SK-N-SH (cell line): Measurements from ENCODE around the gene CASP5. TPM values are rescaled to one million over a fixed set of nuclear protein-coding genes. Genes with fewer than 3 reads are reported as not detected.

Experiments used
- CTCF ChIA-PET: fragments of 300-600, 350-600 bp; formaldehyde crosslinking; extraction: SDS; loops from one replicate; lab custom pipeline; 2021; lab: Yijun Ruan, JAX
- POLR2A ChIA-PET: fragments of 350-600 bp; sonication (Branson Sonifier 250); formaldehyde crosslinking; extraction: SDS; loops from one replicate; lab custom pipeline; 2020; ENCODE audit warnings: antibody characterized with exemption, inconsistent platforms; lab: Yijun Ruan, JAX
- DNase-seq: peaks from one replicate; pipeline ENCODE4 v3.0.0; 2012
- H2AFZ ChIP-seq: fragments of 200-600 bp; sonication (generic); 2 replicates; pipeline ENCODE4 v1.8.1; 2016; ENCODE audit warnings: antibody characterized with exemption, mild to moderate bottlenecking, low read depth
- H3F3A ChIP-seq: fragments of 200-600 bp; sonication (generic); replicated peaks from 2 replicates; pipeline ENCODE3; 2016; ENCODE audit warnings: antibody characterized with exemption, mild to moderate bottlenecking; ENCODE audit not compliant: insufficient read depth
- H3K27ac ChIP-seq, 2 experiments: fragments of 200-500 bp in 1 of 2; fragments of 200-600 bp in 1 of 2; sonication (Bioruptor generic) in 1 of 2; sonication (generic), shearing (Covaris generic) in 1 of 2; 2 replicates each; pipeline versions ENCODE4 v1.5.1 to v1.6.1; 2014 to 2016; ENCODE audit warnings: low read depth in 2 of 2, inconsistent platforms in 1 of 2, low read length in 1 of 2, mild to moderate bottlenecking in 1 of 2, mixed read lengths in 1 of 2
- H3K27me3 ChIP-seq: fragments of 200-600 bp; sonication (generic), shearing (Covaris generic); 2 replicates; pipeline ENCODE4 v1.6.1; 2016; ENCODE audit warnings: mixed run types; ENCODE audit not compliant: insufficient read depth
- H3K36me3 ChIP-seq, 2 experiments: fragments of 200-500 bp in 1 of 2; fragments of 200-600 bp in 1 of 2; sonication (Bioruptor generic) in 1 of 2; sonication (generic) in 1 of 2; replicated peaks in 1 of 2; 2 replicates each; pipeline versions ENCODE3 to v1.5.1; 2014 to 2016; ENCODE audit warnings: low read length in 1 of 2, mild to moderate bottlenecking in 1 of 2; ENCODE audit not compliant: insufficient read depth in 2 of 2, control insufficient read depth in 1 of 2
- H3K4me1 ChIP-seq, 2 experiments: fragments of 200-500 bp in 1 of 2; fragments of 200-600 bp in 1 of 2; sonication (Bioruptor generic) in 1 of 2; sonication (generic), shearing (Covaris generic) in 1 of 2; 2 replicates each; pipeline versions ENCODE4 v1.5.1 to v1.6.1; 2014 to 2016; ENCODE audit warnings: low read depth in 1 of 2, low read length in 1 of 2, mixed run types in 1 of 2; ENCODE audit not compliant: insufficient read depth in 2 of 2, control insufficient read depth in 1 of 2
- H3K4me2 ChIP-seq: fragments of 200-600 bp; sonication (generic), shearing (Covaris generic); 2 replicates; pipeline ENCODE4 v1.6.1; 2017; ENCODE audit warnings: mixed run types
- H3K4me3 ChIP-seq, 2 experiments: fragments of 200-500 bp in 1 of 2; fragments of 200-600 bp in 1 of 2; sonication (Bioruptor generic) in 1 of 2; sonication (generic), shearing (Covaris generic) in 1 of 2; 2 replicates each; pipeline versions ENCODE4 v1.5.1 to v1.8.1; 2014 to 2016; ENCODE audit warnings: low read depth in 2 of 2, inconsistent platforms in 1 of 2, low read length in 1 of 2, mild to moderate bottlenecking in 1 of 2, mixed read lengths in 1 of 2, moderate library complexity in 1 of 2
- H3K79me2 ChIP-seq: fragments of 200-600 bp; sonication (generic); 2 replicates; pipeline ENCODE4 v1.8.1; 2017; ENCODE audit warnings: mild to moderate bottlenecking; ENCODE audit not compliant: insufficient read depth
- H3K9ac ChIP-seq: fragments of 200-600 bp; sonication (generic); 2 replicates; pipeline ENCODE4 v1.6.1; 2017; ENCODE audit warnings: mixed run types
- H3K9me2 ChIP-seq: fragments of 200-600 bp; sonication (generic); 2 replicates; pipeline ENCODE4 v1.6.1; 2017; ENCODE audit warnings: mixed run types
- H3K9me3 ChIP-seq: fragments of 200-600 bp; sonication (generic); 2 replicates; pipeline ENCODE4 v1.6.1; 2017; ENCODE audit warnings: mixed run types, mild to moderate bottlenecking, moderate library complexity
- H4K20me1 ChIP-seq: fragments of 200-600 bp; sonication (generic); 2 replicates; pipeline ENCODE4 v1.6.1; 2017; ENCODE audit warnings: mild to moderate bottlenecking, mixed run types; ENCODE audit not compliant: insufficient read depth
- CHD2 ChIP-seq: fragments of 150-350 bp; IDR thresholded peaks from 2 replicates; pipeline ENCODE4 v1.6.1; 2018; ENCODE audit warnings: low read length; ENCODE audit not compliant: partially characterized antibody
- ELF1 ChIP-seq: IDR thresholded peaks from 2 replicates; pipeline ENCODE4 v1.4.0; 2012
- EZH2phosphoT487 ChIP-seq: fragments of 200-600 bp; sonication (generic); IDR thresholded peaks from 2 replicates; pipeline ENCODE4 v1.6.1; 2017; ENCODE audit warnings: low read depth, mixed run types, mild to moderate bottlenecking, antibody characterized with exemption, moderate library complexity, borderline replicate concordance
- FOSL2 ChIP-seq: IDR thresholded peaks from 2 replicates; pipeline ENCODE4 v1.4.0; 2012; ENCODE audit warnings: low read depth, mild to moderate bottlenecking, moderate library complexity, borderline replicate concordance
- IRF3 ChIP-seq: fragments of 150-350 bp; IDR thresholded peaks from 2 replicates; pipeline ENCODE4 v1.6.1; 2016; ENCODE audit warnings: mild to moderate bottlenecking, low read depth, low read length
- MAX ChIP-seq: IDR thresholded peaks from 2 replicates; pipeline ENCODE4 v1.4.0; 2012; ENCODE audit warnings: low read depth
- NRF1 ChIP-seq: IDR thresholded peaks from 2 replicates; pipeline ENCODE4 v1.6.1; 2012; ENCODE audit warnings: low read depth, mild to moderate bottlenecking, low read length
- PBX3 ChIP-seq: IDR thresholded peaks from 2 replicates; pipeline ENCODE4; 2012
- REST ChIP-seq: IDR thresholded peaks from 2 replicates; pipeline ENCODE4 v1.6.1; 2012; ENCODE audit warnings: mild to moderate bottlenecking, low read depth, low read length, moderate library complexity
- RFX5 ChIP-seq: IDR thresholded peaks from 2 replicates; pipeline ENCODE4 v1.6.1; 2012; ENCODE audit warnings: mild to moderate bottlenecking, improper control_type of control experiment, low read length
- SIN3A ChIP-seq: IDR thresholded peaks from 2 replicates; pipeline ENCODE4 v1.6.1; 2012; ENCODE audit warnings: low read depth, mild to moderate bottlenecking, low read length, moderate library complexity, borderline replicate concordance
- TAF1 ChIP-seq: IDR thresholded peaks from 2 replicates; pipeline ENCODE4 v1.6.1; 2012; ENCODE audit warnings: low read depth, mild to moderate bottlenecking, low read length, moderate library complexity, borderline replicate concordance
- USF1 ChIP-seq: IDR thresholded peaks from 2 replicates; pipeline ENCODE4 v1.4.0; 2012; ENCODE audit warnings: low read depth, borderline replicate concordance
- YY1 ChIP-seq: IDR thresholded peaks from 2 replicates; pipeline ENCODE4 v1.4.0; 2012; ENCODE audit warnings: low read depth, mild to moderate bottlenecking
- ZBTB33 ChIP-seq: IDR thresholded peaks from 2 replicates; pipeline ENCODE4 v1.4.0; 2012; ENCODE audit warnings: low read depth, borderline replicate concordance
- WGBS: methylation state at CpG from one replicate; pipeline ENCODE4 v1.1.6; 2017; ENCODE audit warnings: low lambda C conversion rate; 5-methylcytosine and 5-hydroxymethylcytosine counted together
- polyA plus RNA-seq, 3 experiments: library from polyadenylated mRNA; depleted of rRNA; stranded (reverse); fragments of >200 nt; gene quantifications; 2 replicates each; pipeline ENCODE4 v1.2.3, GENCODE V29; 2012

The CASP5 gene
- polyA plus RNA-seq, 1 of the 3 experiments (the other 2 are of a cell fraction) = not detected

GRCh38 chr11:104984808-104985207 lies 38.2 kb downstream of the CASP5 start:
- no peak overlapping the region for H3K9ac ChIP-seq
- H3K4me3 ChIP-seq = no peak overlapping the region
- ChIA-PET POLR2A (no interaction called here), CTCF (interaction anchor here (1.0 kb wide), 1 partner anchor 876 kb away, joined by 3 read pairs; no protein-coding TSS in a partner anchor)
- DNase-seq = no peak
- H3K9me3 ChIP-seq = no peaks in the 10 kb centered on the region; the same call in 1 of the 2 replicates
- no peak overlapping the region for H3K4me2 ChIP-seq
- no peaks in the 10 kb centered on the region for H3K36me3 ChIP-seq
- H3K79me2 ChIP-seq = no peaks in the 10 kb centered on the region
- H4K20me1 ChIP-seq = no peaks in the 10 kb centered on the region
- no peak overlapping the region for H2AFZ ChIP-seq
- no peaks in the 10 kb centered on the region for H3K9me2 ChIP-seq
- no peaks in the 10 kb centered on the region for H3F3A ChIP-seq
- no peak overlapping the region for H3K27ac ChIP-seq
- H3K4me1 ChIP-seq = no peaks in the 10 kb centered on the region
- whole genome bisulfite sequencing = 28% methylated on average over 3 of the region's 3 CpGs
- TF ChIP-seq USF1 = no peak
- TF ChIP-seq SIN3A = no peak
- no peak for TF ChIP-seq EZH2phosphoT487
- H3K27me3 ChIP-seq = no peaks in the 10 kb centered on the region

GRCh38 chr11:104979839-104980238 lies 43.1 kb downstream of the CASP5 start:
- no peak overlapping the region for H3K4me2 ChIP-seq
- no peak overlapping the region for H3K9ac ChIP-seq
- no peak overlapping the region for H2AFZ ChIP-seq
- 75% methylated on average over 1 of the region's 1 CpG for WGBS
- CTCF ChIA-PET = no interaction called here
- no peak for DNase-seq
- H3K27ac ChIP-seq = no peak overlapping the region
- H3K4me3 ChIP-seq = no peak overlapping the region
- H3K4me1 ChIP-seq = no peaks in the 10 kb centered on the region
- H3K9me2 ChIP-seq = no peaks in the 10 kb centered on the region
- H3K27me3 ChIP-seq = no peaks in the 10 kb centered on the region
- no peaks in the 10 kb centered on the region for H3K36me3 ChIP-seq
- POLR2A ChIA-PET = no interaction called here
- no peaks in the 10 kb centered on the region for H3F3A ChIP-seq
- no peaks in the 10 kb centered on the region for H3K79me2 ChIP-seq
- no peaks in the 10 kb centered on the region for H3K9me3 ChIP-seq
- H4K20me1 ChIP-seq = no peaks in the 10 kb centered on the region
- no peak for TF ChIP-seq TAF1
- TF ChIP-seq ZBTB33 = no peak
- TF ChIP-seq IRF3 = no peak
- TF ChIP-seq MAX = no peak
- TF ChIP-seq CHD2 = no peak
- no peak for TF ChIP-seq PBX3
- TF ChIP-seq RFX5 = no peak
- TF ChIP-seq ELF1 = no peak
- TF ChIP-seq FOSL2 = no peak
- no peak for TF ChIP-seq NRF1
- no peak for TF ChIP-seq REST
- TF ChIP-seq YY1 = no peak
